Sigmoid colon (tissue), 4 donors: Measurements from ENCODE around the gene CSRP2.

Experiments
- CTCF ChIP-seq, 4 experiments: fragments of 450-650 bp in 3 of 4; fragments of 200-600 bp in 1 of 4; IDR thresholded peaks; one replicate each; pipeline ENCODE4 v1.5.1; 2016 to 2019; ENCODE audit warnings: antibody characterized with exemption in 4 of 4, mild to moderate bottlenecking in 3 of 4, moderate library complexity in 2 of 4
- EP300 ChIP-seq, 4 donors: sonication (generic); formaldehyde crosslinking; IDR thresholded peaks; one replicate each; pipeline ENCODE4 v1.6.1; 2017; ENCODE audit warnings: antibody characterized with exemption in 4 of 4
- POLR2A ChIP-seq, 2 donors: fragments of 450-650 bp; IDR thresholded peaks; one replicate each; pipeline ENCODE4 v1.6.1; 2016; ENCODE audit warnings: antibody characterized with exemption in 2 of 2, mild to moderate bottlenecking in 2 of 2, moderate library complexity in 2 of 2
- POLR2AphosphoS5 ChIP-seq, 4 donors: sonication (generic); formaldehyde crosslinking; IDR thresholded peaks; one replicate each; pipeline ENCODE4 v1.6.1; 2017; ENCODE audit warnings: antibody characterized with exemption in 4 of 4

GRCh38 chr12:76888775-76889174 is 10.0 kb upstream of the CSRP2 start:
- TF ChIP-seq POLR2AphosphoS5 (IDR thresholded peaks at IDR 0.05) (no peak), CTCF (IDR thresholded peaks at IDR 0.05) (no peak), POLR2A (IDR thresholded peaks at IDR 0.05) (no peak), EP300 (IDR thresholded peaks at IDR 0.05) (no peak)
